ENCODE measurements around the gene PDLIM5. TPM values are rescaled to one million over a fixed set of nuclear protein-coding genes. Genes with fewer than 3 reads are reported as not detected.
"Not testable (repeated sequence)": the region's sequence is repeated elsewhere in the genome, so short reads cannot be mapped to it uniquely, and the experiment has no call there.

Gene PDLIM5
- total RNA-seq, 2 experiments from 2014 or later = 14.8 to 18.3 TPM

DNA sequence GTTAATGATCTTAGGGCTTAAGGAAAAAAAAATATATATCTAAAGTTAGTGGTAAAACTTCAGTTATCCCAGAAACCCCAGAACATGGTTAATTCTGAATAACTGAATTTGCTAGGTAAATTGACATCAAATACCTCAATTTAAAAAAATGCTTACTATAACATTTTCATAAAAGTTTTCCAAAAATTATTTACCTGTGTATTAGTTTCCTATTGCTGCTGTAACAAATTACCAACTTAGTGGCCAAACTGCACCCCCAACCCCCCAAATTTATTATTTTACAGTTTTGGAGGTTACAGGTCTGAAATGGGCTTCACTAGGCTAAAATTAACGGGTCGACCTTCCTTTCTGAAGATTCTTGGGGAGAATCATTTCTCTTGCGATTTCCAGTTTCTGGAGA is 95.2 kb downstream of the PDLIM5 start:
- peaks cover 2% of the 10 kb centered on the region for H3K9me3 Mint-ChIP-seq
- no peak overlapping the region for H3K4me3 Mint-ChIP-seq
- H3K4me1 Mint-ChIP-seq (ENCODE audit: low read depth) = peaks cover 2% of the 10 kb centered on the region
- no peak for DNase-seq
- ChIA-PET POLR2A (no interaction called here), CTCF (no interaction called here)
- no peak for TF ChIP-seq CTCF (IDR thresholded peaks at IDR 0.05)
- H3K27me3 Mint-ChIP-seq = no peaks in the 10 kb centered on the region
- no peak for ATAC-seq
- H3K27ac Mint-ChIP-seq = no peak overlapping the region
- intact Hi-C loops (cut with micrococcal nuclease) = no loop called here
- peaks cover 4% of the 10 kb centered on the region for H3K36me3 Mint-ChIP-seq (ENCODE audit: low read depth)

DNA sequence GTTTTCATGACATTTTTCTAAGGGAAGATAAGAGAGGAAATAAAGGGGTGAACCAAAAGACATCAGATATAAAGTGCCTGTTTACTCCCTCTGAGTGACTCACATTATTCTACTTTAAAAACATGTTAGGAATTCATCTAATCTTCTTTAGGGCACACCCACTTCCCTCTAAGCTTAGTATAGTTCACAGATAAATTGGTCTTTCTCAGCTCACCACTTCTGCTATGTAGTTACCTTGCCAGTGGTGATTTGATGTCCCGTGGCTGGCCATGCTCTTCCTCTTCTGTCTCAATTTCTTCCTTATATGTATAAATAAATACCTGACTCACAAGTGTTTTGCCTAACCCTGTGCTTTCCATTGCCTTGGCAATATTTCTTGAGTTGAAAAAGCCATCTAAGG is 96.8 kb downstream of the PDLIM5 start:
- DNase-seq = no peak
- ChIA-PET POLR2A (no interaction called here), CTCF (no interaction called here)
- Mint-ChIP-seq H3K4me1 (ENCODE audit: low read depth) (peaks cover 2% of the 10 kb centered on the region), H3K27ac (no peak overlapping the region), H3K4me3 (no peak overlapping the region), H3K36me3 (ENCODE audit: low read depth) (peaks cover 1% of the 10 kb centered on the region), H3K9me3 (peaks cover 2% of the 10 kb centered on the region), H3K27me3 (no peaks in the 10 kb centered on the region)
- ATAC-seq = no peak
- intact Hi-C loops (cut with micrococcal nuclease) = no loop called here
- TF ChIP-seq CTCF (IDR thresholded peaks at IDR 0.05) = no peak

- no peak overlapping the region for H3K4me3 Mint-ChIP-seq
- no peak for TF ChIP-seq CTCF (IDR thresholded peaks at IDR 0.05)
- peaks cover 2% of the 10 kb centered on the region for H3K9me3 Mint-ChIP-seq
- ChIA-PET CTCF (no interaction called here), POLR2A (no interaction called here)
- ATAC-seq (no peak), DNase-seq (no peak)
- H3K27ac Mint-ChIP-seq = no peak overlapping the region
- H3K27me3 Mint-ChIP-seq = no peaks in the 10 kb centered on the region
- peaks cover under 1% of the 10 kb centered on the region for H3K4me1 Mint-ChIP-seq (ENCODE audit: low read depth)
- intact Hi-C loops (cut with micrococcal nuclease) = no loop called here
- H3K36me3 Mint-ChIP-seq (ENCODE audit: low read depth) = peaks cover 1% of the 10 kb centered on the region
These were observed 98.6 kb downstream of the PDLIM5 start for GRCh38 chr4:94550352-94550751.

GRCh38 chr4:94550851-94551250 is 99.1 kb downstream of the PDLIM5 start:
- CTCF ChIA-PET = no interaction called here
- H3K4me3 Mint-ChIP-seq = no peak overlapping the region
- no peak overlapping the region for H3K27ac Mint-ChIP-seq
- H3K36me3 Mint-ChIP-seq (ENCODE audit: low read depth) = peaks cover 1% of the 10 kb centered on the region
- no peaks in the 10 kb centered on the region for H3K4me1 Mint-ChIP-seq (ENCODE audit: low read depth)
- no peak for TF ChIP-seq CTCF (IDR thresholded peaks at IDR 0.05)
- DNase-seq = no peak
- no peaks in the 10 kb centered on the region for H3K27me3 Mint-ChIP-seq
- intact Hi-C loops (cut with micrococcal nuclease) = no loop called here
- no peak for ATAC-seq
- POLR2A ChIA-PET = no interaction called here
- H3K9me3 Mint-ChIP-seq = peaks cover 2% of the 10 kb centered on the region

GRCh38 chr4:94551643-94552564 is 100.2 kb downstream of the PDLIM5 start:
- H3K36me3 Mint-ChIP-seq (ENCODE audit: low read depth) = peaks cover 4% of the 10 kb centered on the region
- DNase-seq (no peak), ATAC-seq (no peak)
- no peak overlapping the region for H3K4me3 Mint-ChIP-seq
- no peak overlapping the region for H3K27ac Mint-ChIP-seq
- H3K9me3 Mint-ChIP-seq = no peaks in the 10 kb centered on the region
- ChIA-PET POLR2A (no interaction called here), CTCF (interaction anchor here (2.0 kb wide), 1 partner anchor 11 kb away, joined by 4 read pairs; no protein-coding TSS in a partner anchor)
- H3K27me3 Mint-ChIP-seq = no peaks in the 10 kb centered on the region
- H3K4me1 Mint-ChIP-seq (ENCODE audit: low read depth) = no peaks in the 10 kb centered on the region
- intact Hi-C loops (cut with micrococcal nuclease) = no loop called here
- TF ChIP-seq CTCF (IDR thresholded peaks at IDR 0.05) = no peak

DNA sequence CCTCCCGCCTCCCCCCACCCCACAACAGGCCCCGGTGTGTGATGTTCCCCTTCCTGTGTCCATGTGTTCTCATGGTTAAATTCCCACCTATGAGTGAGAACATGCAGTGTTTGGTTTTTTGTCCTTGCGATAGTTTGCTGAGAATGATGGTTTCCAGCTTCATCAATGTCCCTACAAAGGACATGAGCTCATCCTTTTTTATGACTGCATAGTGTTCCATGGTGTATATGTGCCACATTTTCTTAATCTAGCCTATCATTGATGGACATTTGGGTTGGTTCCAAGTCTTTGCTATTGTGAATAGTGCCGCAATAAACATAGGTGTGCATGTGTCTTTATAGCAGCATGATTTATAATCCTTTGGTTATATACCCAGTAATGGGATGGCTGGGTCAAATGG is 104.3 kb downstream of the PDLIM5 start:
- H3K36me3 Mint-ChIP-seq (ENCODE audit: low read depth); H3K4me3 Mint-ChIP-seq; H3K4me1 Mint-ChIP-seq (ENCODE audit: low read depth); H3K9me3 Mint-ChIP-seq; DNase-seq; H3K27ac Mint-ChIP-seq; H3K27me3 Mint-ChIP-seq; CTCF ChIA-PET; POLR2A ChIA-PET; ATAC-seq; intact Hi-C loops (cut with micrococcal nuclease): not testable (repeated sequence)

DNA sequence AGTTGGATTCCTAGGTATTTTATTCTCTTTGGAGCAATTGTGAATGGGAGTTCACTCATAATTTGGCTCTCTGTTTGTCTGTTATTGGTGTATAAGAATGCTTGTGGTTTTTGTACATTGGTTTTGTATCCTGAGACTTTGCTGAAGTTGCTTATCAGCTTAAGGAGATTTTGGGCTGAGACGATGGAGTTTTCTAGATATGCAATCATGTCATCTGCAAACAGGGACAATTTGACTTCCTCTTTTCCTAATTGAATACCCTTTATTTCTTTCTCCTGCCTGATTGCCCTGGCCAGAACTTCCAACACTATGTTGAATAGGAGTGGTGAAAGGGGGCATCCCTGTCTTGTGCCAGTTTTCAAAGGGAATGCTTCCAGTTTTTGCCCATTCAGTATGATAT is 105.9 kb downstream of the PDLIM5 start:
- CTCF ChIA-PET; POLR2A ChIA-PET; H3K9me3 Mint-ChIP-seq; H3K27ac Mint-ChIP-seq; ATAC-seq; H3K36me3 Mint-ChIP-seq (ENCODE audit: low read depth); DNase-seq; H3K4me3 Mint-ChIP-seq; intact Hi-C loops (cut with micrococcal nuclease); H3K27me3 Mint-ChIP-seq; H3K4me1 Mint-ChIP-seq (ENCODE audit: low read depth): not testable (repeated sequence)

Data from activated CD8-positive, alpha-beta T cell treated with anti-CD3 and anti-CD28 coated beads for 36 hours (primary cell).